Cortex of kidney (tissue), 1 donor: Measurements from ENCODE around the gene TRPC4AP.

Experiments
- DNase-seq: peaks from one replicate; lab custom pipeline; 2025; lab: John Stamatoyannopoulos, UW

TRPC4AP gene

GRCh38 chr20:35000922-35001595 lies 91.5 kb downstream of the TRPC4AP start:
- no peak for DNase-seq

- no peak for DNase-seq
These were observed 92.2 kb downstream of the TRPC4AP start for GRCh38 chr20:35000311-35000921.

- no peak for DNase-seq
These were observed 92.8 kb downstream of the TRPC4AP start for GRCh38 chr20:34999782-35000181.

- DNase-seq, result no peak
These were observed 93.6 kb downstream of the TRPC4AP start for GRCh38 chr20:34999021-34999451.

GRCh38 chr20:34998331-34998950 lies 94.2 kb downstream of the TRPC4AP start:
- DNase-seq, result no peak

- no peak for DNase-seq
These were observed 94.8 kb downstream of the TRPC4AP start for GRCh38 chr20:34997774-34998173.

- DNase-seq, result no peak
These were observed 95.5 kb downstream of the TRPC4AP start for GRCh38 chr20:34997131-34997561.

- no peak for DNase-seq
These were observed 96.2 kb downstream of the TRPC4AP start for GRCh38 chr20:34996243-34997028.

GRCh38 chr20:34995696-34996095 lies 96.9 kb downstream of the TRPC4AP start:
- DNase-seq, result no peak

GRCh38 chr20:34995192-34995591 lies 97.4 kb downstream of the TRPC4AP start:
- DNase-seq, result no peak

GRCh38 chr20:34994509-34995131 lies 98.0 kb downstream of the TRPC4AP start:
- DNase-seq, result no peak

- DNase-seq, result no peak
These were observed 98.6 kb downstream of the TRPC4AP start for GRCh38 chr20:34993941-34994508.

- no peak for DNase-seq
These were observed 99.7 kb downstream of the TRPC4AP start for GRCh38 chr20:34992751-34993417.

- DNase-seq, result no peak
These were observed 101.9 kb downstream of the TRPC4AP start for GRCh38 chr20:34990661-34991214.

GRCh38 chr20:34990231-34990630 lies 102.4 kb downstream of the TRPC4AP start:
- no peak for DNase-seq

GRCh38 chr20:34989670-34990069 lies 102.9 kb downstream of the TRPC4AP start:
- no peak for DNase-seq

- DNase-seq, result no peak
These were observed 103.5 kb downstream of the TRPC4AP start for GRCh38 chr20:34989118-34989517.

GRCh38 chr20:34988191-34988540 lies 104.4 kb downstream of the TRPC4AP start:
- no peak for DNase-seq

- DNase-seq, result no peak
These were observed 105.1 kb downstream of the TRPC4AP start for GRCh38 chr20:34987288-34988190.
